SK-N-MC (cell line): Measurements from ENCODE around the gene DPH1.

Experiments used
- EZH2 ChIP-seq: fragments of 200-600 bp; sonication (generic); IDR thresholded peaks from one replicate; pipeline ENCODE4 v1.6.1; 2017; ENCODE audit warnings: antibody characterized with exemption
- FOXP2 ChIP-seq: optimal IDR thresholded peaks from 2 replicates; pipeline ENCODE3; 2011; ENCODE audit warnings: mild to moderate bottlenecking, moderate library complexity; ENCODE audit not compliant: insufficient read depth; ENCODE audit errors: extremely low read length, control extremely low read depth
- POLR2AphosphoS5 ChIP-seq: IDR thresholded peaks from 2 replicates; pipeline ENCODE4 v1.6.1; 2012; ENCODE audit warnings: mild to moderate bottlenecking, low read depth, low read length, borderline replicate concordance

DNA sequence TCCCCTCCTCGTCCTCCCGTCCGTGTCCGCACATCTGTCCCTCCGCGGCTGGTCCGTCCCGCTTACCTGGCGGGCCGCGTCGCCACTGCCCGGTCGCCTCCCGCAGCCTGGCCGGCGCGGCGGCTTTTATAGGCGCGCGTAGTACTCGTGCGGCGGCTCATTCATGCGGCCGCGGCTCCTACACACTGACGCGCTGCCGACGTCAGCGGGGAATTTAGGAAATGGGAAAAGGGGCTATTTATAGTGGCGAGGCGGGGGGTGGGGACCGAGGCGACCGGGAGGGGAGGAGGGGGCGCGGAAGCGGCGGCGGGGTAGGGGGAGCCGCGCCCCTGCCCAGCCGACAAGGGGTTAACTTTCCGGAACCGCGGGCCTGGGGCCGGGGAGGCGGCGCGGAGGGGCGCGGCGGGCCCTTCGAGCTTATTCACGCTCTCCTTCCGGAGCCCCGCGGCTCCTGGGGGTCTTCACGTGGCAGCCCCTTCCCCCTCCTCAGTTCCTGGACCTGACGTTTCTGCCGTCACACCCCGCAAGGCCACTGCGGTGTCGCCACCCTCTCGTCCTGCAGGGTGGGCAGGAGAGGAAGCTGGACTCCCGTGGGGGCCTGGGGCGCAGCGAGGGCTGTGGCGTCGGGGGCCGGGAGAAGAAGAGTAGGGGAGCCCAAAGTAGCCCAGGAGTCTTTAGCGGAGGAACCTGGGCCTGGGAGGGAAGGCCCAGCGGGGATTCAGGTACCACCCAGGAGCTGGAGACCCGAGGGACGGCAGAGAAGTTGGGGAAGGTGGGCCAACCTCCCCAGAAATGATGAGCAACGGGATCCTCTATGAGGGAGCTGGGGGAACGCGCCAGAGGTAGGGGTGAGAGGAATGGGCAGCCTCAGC, 21.3 kb downstream of the DPH1 start:
- TF ChIP-seq EZH2 (peak; percentile 56), POLR2AphosphoS5 (no peak), FOXP2 (no peak)
